Omental fat pad (tissue), 4 donors: Measurements from ENCODE around the gene CSAG2. TPM values are rescaled to one million over a fixed set of nuclear protein-coding genes. Genes with fewer than 3 reads are reported as not detected.
"Not testable (repeated sequence)": the region's sequence is repeated elsewhere in the genome, so short reads cannot be mapped to it uniquely, and the experiment has no call there.

Experiments used
- ATAC-seq: fragments of 150-250 bp; one replicate; pipeline ENCODE4 v1.9.1; 2016; ENCODE audit warnings: mild to moderate bottlenecking, moderate library complexity; ENCODE audit not compliant: low FRiP score
- DNase-seq: peaks from one replicate; pipeline ENCODE4 v3.0.0-alpha.2; 2019; ENCODE audit warnings: low spot score
- total RNA-seq, 4 donors: library from RNA; depleted of rRNA; stranded (reverse); fragments of >200 nt; gene quantifications; one replicate each; pipeline ENCODE4 v1.1.0, GENCODE V29; 2016
- TF ChIP-seq, protein P1 (sequence below), 3 donors: fragments of 450-650 bp; IDR thresholded peaks; one replicate each; pipeline ENCODE4 v1.5.1; 2016 to 2017; ENCODE audit warnings: antibody characterized with exemption in 3 of 3, mild to moderate bottlenecking in 3 of 3, moderate library complexity in 2 of 3

CSAG2 gene
- total RNA-seq, 4 donors from 2014 or later = not detected

GRCh38 chrX:152725409-152725808 lies 16.3 kb upstream of the CSAG2 start:
- DNase-seq (no peak), ATAC-seq (no peak)
- TF ChIP-seq, protein P1, sequence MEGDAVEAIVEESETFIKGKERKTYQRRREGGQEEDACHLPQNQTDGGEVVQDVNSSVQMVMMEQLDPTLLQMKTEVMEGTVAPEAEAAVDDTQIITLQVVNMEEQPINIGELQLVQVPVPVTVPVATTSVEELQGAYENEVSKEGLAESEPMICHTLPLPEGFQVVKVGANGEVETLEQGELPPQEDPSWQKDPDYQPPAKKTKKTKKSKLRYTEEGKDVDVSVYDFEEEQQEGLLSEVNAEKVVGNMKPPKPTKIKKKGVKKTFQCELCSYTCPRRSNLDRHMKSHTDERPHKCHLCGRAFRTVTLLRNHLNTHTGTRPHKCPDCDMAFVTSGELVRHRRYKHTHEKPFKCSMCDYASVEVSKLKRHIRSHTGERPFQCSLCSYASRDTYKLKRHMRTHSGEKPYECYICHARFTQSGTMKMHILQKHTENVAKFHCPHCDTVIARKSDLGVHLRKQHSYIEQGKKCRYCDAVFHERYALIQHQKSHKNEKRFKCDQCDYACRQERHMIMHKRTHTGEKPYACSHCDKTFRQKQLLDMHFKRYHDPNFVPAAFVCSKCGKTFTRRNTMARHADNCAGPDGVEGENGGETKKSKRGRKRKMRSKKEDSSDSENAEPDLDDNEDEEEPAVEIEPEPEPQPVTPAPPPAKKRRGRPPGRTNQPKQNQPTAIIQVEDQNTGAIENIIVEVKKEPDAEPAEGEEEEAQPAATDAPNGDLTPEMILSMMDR (IDR thresholded peaks at IDR 0.05) = no peak

- not testable (repeated sequence) for DNase-seq, ATAC-seq
Observed at GRCh38 chrX:152713815-152714787, 5.0 kb upstream of the CSAG2 start, which contains the start of gene MAGEA2B. Gene MAGEA2B (plus strand): TSS chrX:152714628. CDS start chrX:152717107, 2,479 bp downstream.

DNA sequence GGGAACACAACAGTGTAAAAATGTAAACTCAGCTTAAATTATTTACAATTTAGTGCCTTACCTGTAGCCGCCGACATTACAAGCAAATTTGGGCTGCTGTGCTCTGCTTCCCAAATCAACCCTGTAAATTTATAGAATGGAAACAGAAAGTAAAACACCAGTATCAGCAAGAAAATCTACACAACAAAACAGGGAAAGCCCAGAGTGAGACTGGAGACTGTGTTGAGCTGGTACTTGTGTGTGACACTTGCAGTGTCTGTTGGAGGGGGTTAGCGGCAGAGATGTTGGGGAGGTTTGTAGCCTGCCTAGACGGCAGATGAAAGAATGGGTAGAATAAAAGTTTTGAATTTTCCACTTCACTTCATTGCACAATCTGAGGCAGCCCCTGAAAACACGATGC lies 4.1 kb upstream of the CSAG2 start:
- not testable (repeated sequence) for ATAC-seq, DNase-seq

DNA sequence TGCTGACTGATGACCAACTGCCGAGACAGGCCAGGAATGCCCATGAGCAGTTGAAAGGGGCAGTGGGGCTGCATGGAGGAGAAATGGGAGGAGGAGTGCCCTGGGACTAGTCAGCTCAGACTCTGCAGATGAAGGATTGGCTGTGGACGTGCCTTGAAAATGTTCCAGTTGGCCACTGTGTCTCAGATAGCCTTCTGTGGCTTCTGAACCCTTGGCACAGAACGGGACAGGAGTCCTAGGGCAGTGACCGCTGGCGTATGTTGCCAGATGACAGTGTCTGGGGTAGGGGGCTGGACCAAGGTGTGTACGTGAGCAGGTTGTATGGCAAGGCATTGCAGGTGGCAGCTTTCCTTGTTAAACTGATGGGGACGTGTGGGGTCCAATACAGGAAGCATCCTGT lies 2.6 kb downstream of the CSAG2 start:
- not testable (repeated sequence) for ATAC-seq

GRCh38 chrX:152700390-152700789 lies 8.7 kb downstream of the CSAG2 start:
- ATAC-seq, DNase-seq: not testable (repeated sequence)

More for the DNA sequence above, 2.6 kb downstream of the CSAG2 start:
- not testable (repeated sequence) for DNase-seq

GRCh38 chrX:152697952-152698931 lies 10.8 kb downstream of the CSAG2 start, which contains the start of gene MAGEA3:
Gene MAGEA3 (plus strand): TSS chrX:152698794. CDS start chrX:152700833, 2,039 bp downstream.
- not testable (repeated sequence) for ATAC-seq, DNase-seq

DNA sequence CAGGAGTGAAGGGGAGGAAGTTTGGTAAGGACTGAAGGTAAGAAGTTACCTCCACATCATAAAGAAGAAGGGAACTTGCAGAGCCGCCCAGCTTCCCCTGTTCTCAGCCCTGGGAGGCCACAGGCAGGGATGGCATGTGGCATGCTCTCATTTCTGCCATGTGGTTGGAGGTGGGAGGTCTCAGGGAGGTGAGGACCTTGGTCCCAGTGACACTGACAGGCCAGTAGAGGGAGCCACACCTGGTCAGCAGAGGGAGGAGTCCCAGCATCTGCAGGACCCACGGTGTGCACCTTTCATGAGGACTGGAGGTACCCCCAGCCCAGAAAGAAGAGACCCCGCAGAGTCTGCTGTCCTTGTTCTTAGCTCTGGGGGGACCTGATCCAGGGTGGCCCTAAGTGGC lies 28.1 kb downstream of the CSAG2 start:
- not testable (repeated sequence) for ATAC-seq, DNase-seq

DNA sequence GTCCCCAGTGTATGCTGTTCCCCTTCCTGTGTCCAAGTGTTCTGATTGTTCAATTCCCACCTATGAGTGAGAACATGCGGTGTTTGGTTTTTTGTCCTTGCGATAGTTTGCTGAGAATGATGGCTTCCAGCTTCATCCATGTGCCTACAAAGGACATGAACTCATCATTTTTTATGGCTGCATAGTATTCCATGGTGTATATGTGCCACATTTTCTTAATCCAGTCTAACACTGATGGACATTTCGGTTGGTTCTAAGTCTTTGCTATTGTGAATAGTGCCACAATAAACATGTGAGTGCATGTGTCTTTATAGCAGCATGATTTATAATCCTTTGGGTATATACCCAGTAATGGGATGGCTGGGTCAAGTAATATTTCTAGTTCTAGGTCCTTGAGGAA lies 34.4 kb downstream of the CSAG2 start:
- ATAC-seq, DNase-seq: not testable (repeated sequence)

DNA sequence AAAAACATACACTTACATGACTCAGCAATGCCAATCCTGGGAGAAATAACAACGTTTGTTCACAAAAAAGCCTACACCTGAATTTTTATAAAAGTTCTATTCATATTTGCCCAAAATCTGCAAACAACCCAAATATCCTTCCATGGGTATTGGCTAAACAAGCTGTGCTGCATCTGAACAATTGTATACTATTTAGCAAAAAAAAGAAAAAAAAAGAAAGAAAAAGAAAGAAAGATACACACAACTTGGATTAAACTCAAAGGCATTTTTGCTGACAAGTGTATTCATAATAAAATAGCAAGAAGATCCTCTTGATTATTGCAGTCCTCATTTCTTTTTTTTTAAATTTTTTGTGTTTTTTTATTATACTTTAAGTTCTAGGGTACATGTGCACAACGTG lies 34.9 kb downstream of the CSAG2 start:
- DNase-seq = no peak
- no peak for ATAC-seq
- TF ChIP-seq, protein P1 (IDR thresholded peaks at IDR 0.05) = no peak

DNA sequence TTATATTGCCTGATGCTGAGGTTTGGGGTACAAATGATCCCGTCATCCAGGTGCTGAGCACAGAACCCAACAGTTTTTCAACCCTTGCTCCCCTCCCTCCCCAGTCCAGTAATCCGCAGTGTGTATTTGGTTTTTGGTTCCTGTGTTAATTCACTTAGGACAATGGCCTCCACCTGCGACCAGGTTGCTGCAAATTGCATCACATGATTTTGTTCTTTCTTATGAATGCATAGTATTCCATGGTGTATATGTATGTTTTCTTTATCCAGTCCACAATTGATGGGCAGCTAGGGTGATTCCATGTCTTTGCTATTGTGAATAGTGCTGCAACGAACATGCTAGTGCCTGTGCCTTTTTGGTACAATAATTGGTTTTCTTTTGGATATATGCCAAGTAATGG lies 46.0 kb downstream of the CSAG2 start:
- DNase-seq = no peak
- ATAC-seq = no peak
- TF ChIP-seq, protein P1 (IDR thresholded peaks at IDR 0.05) = no peak
